GM18505 (cell line): ENCODE results near the gene TTLL6.

Source experiments
- ATAC-seq: cut with Tn5 transposase; IDR thresholded peaks from one replicate; pipeline ENCODE4 v1.9.1; 2021; ENCODE audit not compliant: unreplicated experiment
- POLR2A ChIP-seq: IDR thresholded peaks from 4 replicates; pipeline ENCODE4 v1.6.1; 2011; ENCODE audit warnings: borderline replicate concordance; ENCODE audit not compliant: insufficient read depth, insufficient read length; ENCODE audit errors: extremely low read depth

Gene TTLL6

GRCh38 chr17:48749621-48750553 lies 67.1 kb downstream of the TTLL6 start:
- no peak for TF ChIP-seq POLR2A
- ATAC-seq: no peak

GRCh38 chr17:48748718-48749566 lies 68.1 kb downstream of the TTLL6 start:
- no peak for TF ChIP-seq POLR2A
- ATAC-seq: no peak

GRCh38 chr17:48747445-48748363 lies 69.3 kb downstream of the TTLL6 start:
- TF ChIP-seq POLR2A: no peak
- ATAC-seq: no peak

GRCh38 chr17:48746916-48747444 lies 70.0 kb downstream of the TTLL6 start:
- no peak for ATAC-seq
- TF ChIP-seq POLR2A: no peak

- no peak for TF ChIP-seq POLR2A
Observed at GRCh38 chr17:48745381-48746275, 71.4 kb downstream of the TTLL6 start.

GRCh38 chr17:48740537-48740936 lies 76.5 kb downstream of the TTLL6 start:
- ATAC-seq: no peak
- TF ChIP-seq POLR2A: no peak

More at GRCh38 chr17:48745381-48746275, 71.4 kb downstream of the TTLL6 start:
- ATAC-seq: no peak

GRCh38 chr17:48738803-48739526 lies 78.1 kb downstream of the TTLL6 start:
- no peak for ATAC-seq
- TF ChIP-seq POLR2A: no peak

GRCh38 chr17:48738424-48738802 lies 78.6 kb downstream of the TTLL6 start:
- ATAC-seq: no peak
- no peak for TF ChIP-seq POLR2A

- TF ChIP-seq POLR2A: no peak
- ATAC-seq: no peak
Observed at GRCh38 chr17:48737330-48738043, 79.5 kb downstream of the TTLL6 start.

- no peak for TF ChIP-seq POLR2A
- ATAC-seq: no peak
Observed at GRCh38 chr17:48735062-48735351, 82.0 kb downstream of the TTLL6 start.

GRCh38 chr17:48734333-48735061 lies 82.5 kb downstream of the TTLL6 start:
- TF ChIP-seq POLR2A: no peak
- no peak for ATAC-seq
